RWPE2 (cell line): ENCODE results near the gene STK35.

Experiments used
- ATAC-seq: fragments of 200-7000 bp; cut with Tn5 transposase; 3 replicates; pipeline ENCODE4 v1.9.1; 2021; ENCODE audit warnings: low read depth
- DNase-seq: peaks from one replicate; pipeline ENCODE4 v3.0.0-alpha.2; 2020; ENCODE audit warnings: low spot score
- H3K27ac ChIP-seq: fragments of 450-650 bp; 2 replicates; pipeline ENCODE4 v1.5.1; 2017; ENCODE audit warnings: mild to moderate bottlenecking; ENCODE audit not compliant: poor library complexity, severe bottlenecking
- H3K27me3 ChIP-seq: fragments of 250-450 bp; sonication (Bioruptor Pico); 2 replicates; pipeline ENCODE4 v1.5.1; 2021; ENCODE audit warnings: mild to moderate bottlenecking, moderate library complexity; ENCODE audit not compliant: insufficient read depth, poor library complexity, severe bottlenecking
- H3K36me3 ChIP-seq: fragments of 250-450 bp; sonication (Bioruptor Pico); 2 replicates; pipeline ENCODE4 v1.5.1; 2020; ENCODE audit warnings: low read depth, mild to moderate bottlenecking, moderate library complexity
- H3K4me1 ChIP-seq: fragments of 250-450 bp; sonication (Bioruptor Pico); 2 replicates; pipeline ENCODE4 v1.5.1; 2021; ENCODE audit warnings: mild to moderate bottlenecking, moderate library complexity; ENCODE audit not compliant: insufficient read depth, poor library complexity, severe bottlenecking
- H3K4me3 ChIP-seq: fragments of 250-450 bp; sonication (Bioruptor Pico); 2 replicates; pipeline ENCODE4 v1.5.1; 2021; ENCODE audit warnings: mild to moderate bottlenecking, moderate library complexity; ENCODE audit not compliant: severe bottlenecking
- H3K9me3 ChIP-seq: fragments of 250-450 bp; sonication (Bioruptor Pico); 2 replicates; pipeline ENCODE4 v1.5.1; 2021; ENCODE audit warnings: mild to moderate bottlenecking, moderate library complexity; ENCODE audit not compliant: severe bottlenecking
- TF ChIP-seq, protein P1 (sequence below): fragments of 450-650 bp; IDR thresholded peaks from one replicate; pipeline ENCODE4 v1.5.1; 2017; ENCODE audit warnings: mild to moderate bottlenecking, moderate library complexity; ENCODE audit not compliant: poor library complexity, severe bottlenecking

Gene STK35

DNA sequence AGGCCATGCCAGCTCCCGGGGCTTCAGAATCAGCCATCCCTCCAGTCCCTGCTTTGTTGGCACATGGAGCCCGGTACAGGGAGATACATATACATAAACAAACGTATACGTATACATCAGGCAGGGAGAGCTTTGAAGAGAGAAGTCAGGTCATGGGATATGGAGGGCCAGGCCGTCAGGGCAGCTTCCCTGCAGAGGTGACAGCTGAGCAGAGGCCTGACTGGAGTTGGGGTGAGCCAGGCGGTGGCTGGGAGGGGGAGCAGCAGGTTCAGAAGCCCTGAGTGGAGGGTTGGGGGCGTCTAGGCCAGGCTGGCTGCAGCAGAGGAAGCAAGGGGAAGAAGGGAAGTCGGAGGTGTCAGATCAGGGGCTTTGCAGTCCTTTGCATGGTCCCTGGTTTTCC lies 61.7 kb downstream of the STK35 start:
- DNase-seq (no peak), ATAC-seq (no peak)
- H3K4me3 ChIP-seq = no peak overlapping the region
- H3K27ac ChIP-seq = no peak overlapping the region
- TF ChIP-seq, protein P1, sequence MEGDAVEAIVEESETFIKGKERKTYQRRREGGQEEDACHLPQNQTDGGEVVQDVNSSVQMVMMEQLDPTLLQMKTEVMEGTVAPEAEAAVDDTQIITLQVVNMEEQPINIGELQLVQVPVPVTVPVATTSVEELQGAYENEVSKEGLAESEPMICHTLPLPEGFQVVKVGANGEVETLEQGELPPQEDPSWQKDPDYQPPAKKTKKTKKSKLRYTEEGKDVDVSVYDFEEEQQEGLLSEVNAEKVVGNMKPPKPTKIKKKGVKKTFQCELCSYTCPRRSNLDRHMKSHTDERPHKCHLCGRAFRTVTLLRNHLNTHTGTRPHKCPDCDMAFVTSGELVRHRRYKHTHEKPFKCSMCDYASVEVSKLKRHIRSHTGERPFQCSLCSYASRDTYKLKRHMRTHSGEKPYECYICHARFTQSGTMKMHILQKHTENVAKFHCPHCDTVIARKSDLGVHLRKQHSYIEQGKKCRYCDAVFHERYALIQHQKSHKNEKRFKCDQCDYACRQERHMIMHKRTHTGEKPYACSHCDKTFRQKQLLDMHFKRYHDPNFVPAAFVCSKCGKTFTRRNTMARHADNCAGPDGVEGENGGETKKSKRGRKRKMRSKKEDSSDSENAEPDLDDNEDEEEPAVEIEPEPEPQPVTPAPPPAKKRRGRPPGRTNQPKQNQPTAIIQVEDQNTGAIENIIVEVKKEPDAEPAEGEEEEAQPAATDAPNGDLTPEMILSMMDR = no peak
- H3K36me3 ChIP-seq = no peaks in the 10 kb centered on the region
- H3K4me1 ChIP-seq = no peaks in the 10 kb centered on the region
- no peaks in the 10 kb centered on the region for H3K9me3 ChIP-seq
- no peaks in the 10 kb centered on the region for H3K27me3 ChIP-seq

DNA sequence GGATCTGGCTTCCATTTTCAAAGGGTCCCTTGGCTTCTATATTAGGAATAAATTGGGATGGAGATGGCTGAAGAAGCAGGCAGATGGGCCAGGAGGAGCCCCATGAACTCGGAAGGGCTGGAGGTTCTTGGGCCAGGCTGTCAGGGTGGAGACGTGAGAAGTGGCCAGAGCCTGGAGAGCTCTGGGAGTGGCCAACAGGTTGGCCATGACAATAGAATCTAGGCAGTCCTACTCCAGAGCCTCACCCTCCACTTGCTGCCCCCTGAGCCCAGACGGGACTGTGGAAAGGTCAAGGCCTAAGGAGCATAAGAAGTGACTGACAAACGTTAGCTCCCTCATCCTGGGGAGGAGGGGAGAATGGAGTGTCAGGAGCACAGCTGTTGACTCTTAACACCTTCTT lies 62.1 kb downstream of the STK35 start:
- H3K9me3 ChIP-seq = no peaks in the 10 kb centered on the region
- no peak for DNase-seq
- no peaks in the 10 kb centered on the region for H3K4me1 ChIP-seq
- H3K4me3 ChIP-seq = no peak overlapping the region
- H3K27ac ChIP-seq = no peak overlapping the region
- H3K27me3 ChIP-seq = no peaks in the 10 kb centered on the region
- ATAC-seq = no peak
- TF ChIP-seq, protein P1 = no peak
- no peaks in the 10 kb centered on the region for H3K36me3 ChIP-seq

DNA sequence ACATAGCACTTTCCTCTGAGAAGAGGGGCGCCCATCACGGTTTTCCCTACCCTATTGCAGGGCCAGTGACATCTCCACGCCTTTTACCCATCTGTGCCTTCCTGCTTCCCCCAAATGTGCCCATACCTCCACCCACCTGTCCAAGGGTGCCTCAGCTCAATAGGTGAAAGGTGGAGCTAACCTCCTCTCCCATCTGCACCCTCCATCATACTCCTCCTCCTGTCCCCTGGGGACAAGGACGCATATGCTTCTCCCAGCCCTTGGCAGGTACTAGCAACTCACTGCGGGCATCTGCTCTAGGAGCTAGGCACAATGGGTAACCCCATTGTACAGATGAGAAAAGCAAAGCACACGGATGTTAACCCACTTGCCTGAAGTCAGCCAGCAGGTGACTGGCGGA lies 62.8 kb downstream of the STK35 start:
- Histone ChIP-seq H3K9me3 (no peaks in the 10 kb centered on the region), H3K27me3 (no peaks in the 10 kb centered on the region), H3K4me3 (no peak overlapping the region), H3K4me1 (no peaks in the 10 kb centered on the region), H3K36me3 (no peaks in the 10 kb centered on the region), H3K27ac (no peak overlapping the region)
- ATAC-seq = no peak
- DNase-seq = no peak
- TF ChIP-seq, protein P1 = no peak

DNA sequence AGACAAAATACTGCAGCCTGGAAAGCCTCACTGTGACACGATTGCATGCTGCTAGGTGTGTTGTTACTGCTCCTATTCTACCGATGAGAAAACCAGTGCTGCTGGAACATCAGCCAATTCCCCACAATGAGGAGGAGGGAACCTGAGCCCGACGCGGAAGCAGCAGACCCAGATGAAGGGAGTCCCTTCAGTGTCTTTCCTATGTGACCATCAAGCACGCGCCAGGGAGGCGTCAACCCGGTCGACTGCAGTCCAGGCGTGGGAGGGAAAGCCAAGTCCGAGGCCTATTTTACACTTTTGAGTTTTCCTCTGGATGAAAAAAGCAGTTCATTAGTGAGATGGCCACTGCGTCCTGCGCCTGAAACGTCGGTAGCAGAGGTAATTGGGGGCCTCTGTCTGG lies 63.3 kb downstream of the STK35 start:
- no peak for DNase-seq
- Histone ChIP-seq H3K4me3 (no peak overlapping the region), H3K36me3 (no peaks in the 10 kb centered on the region), H3K27ac (no peak overlapping the region), H3K27me3 (no peaks in the 10 kb centered on the region), H3K9me3 (no peaks in the 10 kb centered on the region), H3K4me1 (no peaks in the 10 kb centered on the region)
- TF ChIP-seq, protein P1 = no peak
- ATAC-seq = no peak

DNA sequence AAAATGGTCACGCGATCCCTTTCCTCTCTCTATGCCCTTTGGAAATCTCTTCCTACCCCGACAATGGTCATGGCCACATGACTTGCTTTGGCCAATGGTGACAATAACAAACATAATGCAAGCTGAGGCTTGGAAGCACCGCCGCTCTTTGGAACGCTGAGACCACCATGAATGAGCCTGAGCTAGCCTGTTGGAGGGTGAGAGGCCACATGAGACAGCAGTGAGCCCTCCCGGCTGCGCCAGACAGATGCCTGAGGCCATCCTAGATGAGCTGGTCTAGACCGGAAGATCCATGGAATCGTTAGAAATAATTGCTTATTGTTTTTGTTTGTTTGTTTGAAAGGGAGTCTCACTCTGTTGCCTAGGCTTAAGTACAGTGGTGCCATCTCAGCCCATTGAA lies 64.2 kb downstream of the STK35 start:
- Histone ChIP-seq H3K4me3 (no peak overlapping the region), H3K9me3 (no peaks in the 10 kb centered on the region), H3K4me1 (no peaks in the 10 kb centered on the region), H3K27me3 (no peaks in the 10 kb centered on the region), H3K27ac (no peak overlapping the region), H3K36me3 (no peaks in the 10 kb centered on the region)
- DNase-seq (no peak), ATAC-seq (no peak)
- TF ChIP-seq, protein P1 = no peak
